GM12874 (cell line): Measurements from ENCODE around the gene CES4A.

Source experiments
- TF ChIP-seq, protein P1 (sequence below): IDR thresholded peaks from 2 replicates; pipeline ENCODE4 v1.5.1; 2011; ENCODE audit warnings: low read depth, mild to moderate bottlenecking, control low read depth, low read length, moderate library complexity; ENCODE audit not compliant: insufficient read depth

Gene CES4A

DNA sequence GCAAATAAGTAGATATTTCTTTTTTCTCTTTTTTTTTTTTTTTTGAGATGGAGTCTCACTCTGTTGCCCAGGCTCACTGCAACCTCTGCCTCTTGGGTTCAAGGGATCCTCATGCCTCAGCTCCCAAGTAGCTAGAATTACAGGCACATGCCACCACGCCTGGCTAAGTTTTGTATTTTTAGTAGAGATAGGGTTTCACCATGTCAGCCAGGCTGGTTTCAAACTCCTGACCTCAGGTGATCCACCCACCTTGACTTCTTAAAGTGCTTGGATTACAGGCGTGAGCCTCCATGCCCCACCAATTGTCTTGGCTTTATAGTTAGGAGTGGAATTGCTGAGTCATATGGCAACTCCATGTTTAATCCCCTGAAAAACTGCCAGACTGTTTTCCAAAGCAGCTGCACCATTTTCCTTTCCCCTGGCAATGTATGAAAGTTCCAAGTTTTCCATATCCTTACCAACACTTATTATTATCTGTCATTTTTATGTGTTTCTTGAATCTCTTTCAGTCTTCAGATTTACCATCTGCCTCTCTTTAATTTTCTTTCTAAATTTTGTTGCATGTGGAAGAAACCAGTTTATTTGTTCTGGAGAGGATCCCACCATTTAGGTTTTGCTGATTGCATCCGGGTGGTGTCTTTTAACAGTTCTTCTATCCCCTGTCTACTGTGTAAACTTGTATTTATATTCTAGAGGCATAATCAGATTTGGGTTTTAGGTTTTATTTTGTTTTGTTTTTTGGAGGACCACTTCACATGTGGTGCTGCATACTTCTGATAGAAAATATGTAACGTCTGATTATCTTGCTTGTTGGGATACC lies 37.2 kb upstream of the CES4A start:
- TF ChIP-seq, protein P1, sequence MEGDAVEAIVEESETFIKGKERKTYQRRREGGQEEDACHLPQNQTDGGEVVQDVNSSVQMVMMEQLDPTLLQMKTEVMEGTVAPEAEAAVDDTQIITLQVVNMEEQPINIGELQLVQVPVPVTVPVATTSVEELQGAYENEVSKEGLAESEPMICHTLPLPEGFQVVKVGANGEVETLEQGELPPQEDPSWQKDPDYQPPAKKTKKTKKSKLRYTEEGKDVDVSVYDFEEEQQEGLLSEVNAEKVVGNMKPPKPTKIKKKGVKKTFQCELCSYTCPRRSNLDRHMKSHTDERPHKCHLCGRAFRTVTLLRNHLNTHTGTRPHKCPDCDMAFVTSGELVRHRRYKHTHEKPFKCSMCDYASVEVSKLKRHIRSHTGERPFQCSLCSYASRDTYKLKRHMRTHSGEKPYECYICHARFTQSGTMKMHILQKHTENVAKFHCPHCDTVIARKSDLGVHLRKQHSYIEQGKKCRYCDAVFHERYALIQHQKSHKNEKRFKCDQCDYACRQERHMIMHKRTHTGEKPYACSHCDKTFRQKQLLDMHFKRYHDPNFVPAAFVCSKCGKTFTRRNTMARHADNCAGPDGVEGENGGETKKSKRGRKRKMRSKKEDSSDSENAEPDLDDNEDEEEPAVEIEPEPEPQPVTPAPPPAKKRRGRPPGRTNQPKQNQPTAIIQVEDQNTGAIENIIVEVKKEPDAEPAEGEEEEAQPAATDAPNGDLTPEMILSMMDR, result no peak

DNA sequence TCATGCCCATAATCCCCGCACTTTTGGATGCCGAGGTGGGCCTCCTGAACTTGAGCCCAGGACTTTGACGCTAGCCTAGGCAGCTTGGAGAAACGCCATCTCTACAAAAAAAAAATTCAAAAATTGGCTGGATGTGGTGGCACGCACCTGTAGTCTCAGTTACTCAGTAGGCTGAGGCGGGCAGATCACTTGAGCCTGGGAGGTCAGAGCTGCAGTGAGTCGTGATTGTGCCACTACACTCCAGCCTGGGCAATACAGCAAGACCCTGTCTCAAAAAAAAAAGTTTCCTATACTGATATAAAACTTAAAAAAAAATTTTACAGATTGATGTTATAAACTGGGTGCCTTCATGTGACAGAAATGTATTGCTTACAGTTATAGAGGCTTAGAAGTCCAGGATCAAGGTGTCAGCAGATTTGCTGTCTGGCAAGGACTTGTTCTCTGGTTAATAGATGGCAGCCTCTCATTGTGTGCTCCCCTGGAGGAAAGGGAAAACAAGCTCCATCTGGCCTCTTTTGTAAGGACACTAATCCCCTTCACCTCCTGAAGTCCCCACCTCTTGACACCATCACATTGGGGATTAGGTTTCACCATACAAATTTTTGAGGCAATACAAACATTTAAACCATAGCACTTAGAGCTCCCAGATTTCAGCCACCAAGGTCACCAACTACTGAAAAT lies 35.8 kb upstream of the CES4A start:
- TF ChIP-seq, protein P1, result no peak

DNA sequence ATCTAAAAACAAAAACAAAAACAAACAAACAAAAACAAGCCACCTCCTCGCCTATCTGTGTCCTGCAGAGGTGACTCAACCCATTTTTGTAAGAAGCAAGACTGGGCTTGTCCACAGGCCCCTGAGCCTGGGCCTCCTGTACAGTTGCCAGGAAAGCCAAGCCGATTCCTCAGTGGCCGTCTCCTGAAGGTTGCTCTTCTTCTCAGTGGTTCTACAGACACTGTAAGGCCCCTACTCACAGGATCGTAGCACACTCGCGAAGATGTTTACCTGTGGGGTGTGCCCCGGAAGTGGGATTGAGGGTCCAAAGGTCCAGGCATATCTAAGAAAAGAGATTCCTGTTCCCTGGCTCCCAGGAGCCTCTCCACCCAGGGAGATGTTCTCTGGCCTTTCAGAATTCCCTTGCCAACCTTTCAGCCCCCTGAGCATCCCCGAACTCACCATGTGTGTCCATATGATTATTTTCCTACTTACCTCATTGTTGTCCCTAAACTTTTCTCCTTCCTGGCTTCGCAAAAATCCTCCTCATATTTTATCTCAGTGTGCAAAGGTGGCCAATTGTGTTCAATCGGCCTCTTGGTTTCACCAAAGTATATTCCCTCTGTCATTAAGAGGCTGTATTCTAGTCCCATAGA lies 34.8 kb upstream of the CES4A start:
- TF ChIP-seq, protein P1, result no peak

DNA sequence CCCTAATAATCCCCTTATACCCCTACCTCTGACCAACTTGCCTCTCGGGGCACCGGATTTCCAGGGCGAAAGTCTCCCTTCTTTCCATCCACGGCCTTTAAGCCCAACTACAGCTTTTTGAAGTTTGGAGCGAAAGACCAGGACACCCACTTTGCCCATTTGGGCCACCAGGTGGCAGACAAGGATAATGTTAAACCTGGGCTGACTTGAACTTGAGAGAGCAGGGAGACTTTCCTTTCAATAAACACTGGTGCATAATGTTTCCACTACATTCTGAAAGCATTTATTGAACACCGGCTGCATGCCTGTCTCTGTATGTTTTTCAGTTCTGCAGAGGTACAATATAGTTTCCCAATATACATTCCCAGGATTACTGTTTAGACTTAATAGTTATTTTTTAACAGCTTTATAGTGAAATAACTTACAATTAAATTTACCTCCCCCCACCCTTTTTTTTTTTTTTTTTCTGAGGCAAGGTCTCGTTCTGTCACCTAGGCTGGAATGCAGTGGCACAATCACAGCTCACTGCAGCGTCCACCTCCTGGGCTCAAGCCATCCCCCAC lies 34.2 kb upstream of the CES4A start:
- TF ChIP-seq, protein P1, result peak; percentile 75

DNA sequence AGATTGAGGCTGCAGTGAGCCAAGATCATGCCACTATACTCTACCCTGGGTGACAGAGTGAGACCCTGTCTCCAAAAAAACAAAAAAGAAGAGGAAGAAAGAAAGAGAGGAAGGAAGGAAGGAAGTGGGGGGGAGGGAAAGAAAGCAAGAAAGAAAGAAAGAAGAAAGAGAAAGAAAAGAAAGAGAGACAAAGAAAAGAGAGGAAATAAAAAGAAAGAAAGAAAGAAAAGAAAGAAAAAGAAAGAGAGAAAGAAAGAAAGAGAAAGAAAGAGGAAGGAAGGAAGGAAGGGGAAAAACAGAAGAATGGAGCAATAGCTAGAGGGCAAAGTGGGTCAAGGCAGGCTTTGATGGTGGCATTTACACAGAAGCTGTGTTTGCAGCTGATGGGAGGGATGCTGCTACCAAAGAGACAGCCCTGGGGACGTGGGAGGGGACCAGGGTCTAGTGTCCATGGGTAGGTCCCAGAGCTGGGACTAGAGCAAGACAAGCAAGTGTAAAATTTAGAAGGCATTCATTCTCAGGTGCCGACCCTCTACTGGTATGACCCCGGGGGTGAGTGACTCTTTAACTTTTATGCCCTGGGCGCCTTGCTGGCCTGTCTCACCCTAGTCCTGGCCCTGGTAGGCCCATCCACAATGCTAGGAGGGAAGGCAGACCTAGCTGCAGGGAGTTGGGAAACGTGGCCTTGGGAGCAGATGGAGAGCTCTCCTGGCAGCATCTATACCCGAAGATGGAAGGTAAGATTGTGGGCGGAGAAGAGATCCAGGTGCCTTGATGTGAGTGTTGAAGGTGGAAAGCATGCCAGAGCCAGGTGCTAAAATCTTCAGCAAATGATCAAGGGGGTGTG lies 29.3 kb upstream of the CES4A start:
- TF ChIP-seq, protein P1, result no peak

DNA sequence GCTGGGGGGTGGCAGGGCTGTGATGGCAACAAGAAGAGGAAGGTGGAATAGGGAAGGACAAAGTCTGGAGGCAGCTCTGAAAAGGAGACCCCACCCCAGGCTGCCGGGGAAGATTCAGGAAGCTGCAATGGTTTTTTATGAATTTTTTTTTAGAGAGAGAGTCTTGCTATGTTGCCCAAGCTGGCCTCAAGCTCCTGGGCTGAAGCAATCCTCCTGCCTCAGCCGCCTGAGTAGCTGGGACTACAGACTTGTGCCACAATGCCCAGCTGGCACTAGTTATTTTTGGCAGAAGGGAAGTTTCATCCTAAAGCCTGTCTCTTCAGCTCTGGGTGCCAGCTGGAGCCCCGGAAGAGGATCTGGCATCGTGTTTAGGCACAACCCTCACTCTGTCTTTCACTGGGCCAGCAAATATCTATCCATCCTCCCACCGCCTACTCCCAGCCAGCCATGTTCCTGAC lies 28.7 kb upstream of the CES4A start:
- TF ChIP-seq, protein P1, result no peak
